ENCODE data around the gene TTYH2.

Gene TTYH2

GRCh38 chr17:74192950-74193781 is 20.2 kb upstream of the TTYH2 start:
- DNase-seq (ENCODE audit: low read depth in 2 of 2) = no peak

- no peak for DNase-seq (ENCODE audit: low read depth in 2 of 2)
Observed at GRCh38 chr17:74194682-74195081, 18.7 kb upstream of the TTYH2 start.

- no peak for DNase-seq (ENCODE audit: low read depth in 2 of 2)
Observed at GRCh38 chr17:74196541-74197317, 16.6 kb upstream of the TTYH2 start.

GRCh38 chr17:74197801-74198200 is 15.6 kb upstream of the TTYH2 start:
- no peak for DNase-seq (ENCODE audit: low read depth in 2 of 2)

GRCh38 chr17:74198694-74199093 is 14.7 kb upstream of the TTYH2 start:
- no peak for DNase-seq (ENCODE audit: low read depth in 2 of 2)

- DNase-seq (ENCODE audit: low read depth in 2 of 2) = no peak
Observed at GRCh38 chr17:74199306-74200092, 13.9 kb upstream of the TTYH2 start.

- DNase-seq (ENCODE audit: low read depth in 2 of 2) = no peak
Observed at GRCh38 chr17:74200112-74200511, 13.3 kb upstream of the TTYH2 start.

- DNase-seq (ENCODE audit: low read depth in 2 of 2) = no peak
Observed at GRCh38 chr17:74201250-74201649, 12.1 kb upstream of the TTYH2 start.

- DNase-seq (ENCODE audit: low read depth in 2 of 2) = no peak
Observed at GRCh38 chr17:74201948-74202347, 11.4 kb upstream of the TTYH2 start.

- no peak for DNase-seq (ENCODE audit: low read depth in 2 of 2)
Observed at GRCh38 chr17:74202938-74203337, 10.4 kb upstream of the TTYH2 start.

GRCh38 chr17:74203439-74204240 is 9.7 kb upstream of the TTYH2 start, which contains the start of gene RPL38:
Gene RPL38, plus strand, starts transcription at chr17:74203678. Its CDS starts 278 bp downstream, at chr17:74203956.
- DNase-seq (ENCODE audit: low read depth in 2 of 2) = peak; percentile 78 to 94

GRCh38 chr17:74204474-74204873 is 8.9 kb upstream of the TTYH2 start:
- DNase-seq (ENCODE audit: low read depth in 2 of 2) = no peak

GRCh38 chr17:74205274-74205673 is 8.1 kb upstream of the TTYH2 start:
- no peak for DNase-seq (ENCODE audit: low read depth in 2 of 2)

- no peak for DNase-seq (ENCODE audit: low read depth in 2 of 2)
Observed at GRCh38 chr17:74206332-74206818, 7.0 kb upstream of the TTYH2 start.

- peak; percentile 38 to 61 for DNase-seq (ENCODE audit: low read depth in 2 of 2)
Observed at GRCh38 chr17:74210191-74211140, 2.9 kb upstream of the TTYH2 start.

GRCh38 chr17:74211141-74211911 is 2.0 kb upstream of the TTYH2 start:
- no peak for DNase-seq (ENCODE audit: low read depth in 2 of 2)

GRCh38 chr17:74211912-74212208 is 1.5 kb upstream of the TTYH2 start:
- DNase-seq (ENCODE audit: low read depth in 2 of 2) = no peak

GRCh38 chr17:74212209-74212912 is 1.0 kb upstream of the TTYH2 start:
- DNase-seq (ENCODE audit: low read depth in 2 of 2) = no peak
